CD4-positive, alpha-beta T cell treated with Interleukin-15 for 4 hours (primary cell): Measurements from ENCODE around the gene TCEAL2.
"Not testable (repeated sequence)": the region's sequence is repeated elsewhere in the genome, so short reads cannot be mapped to it uniquely, and the experiment has no call there.

Experiments
- DNase-seq: peaks from one replicate; pipeline ENCODE4 v3.0.0-alpha.2; 2020; ENCODE audit warnings: low spot score

Gene TCEAL2

DNA sequence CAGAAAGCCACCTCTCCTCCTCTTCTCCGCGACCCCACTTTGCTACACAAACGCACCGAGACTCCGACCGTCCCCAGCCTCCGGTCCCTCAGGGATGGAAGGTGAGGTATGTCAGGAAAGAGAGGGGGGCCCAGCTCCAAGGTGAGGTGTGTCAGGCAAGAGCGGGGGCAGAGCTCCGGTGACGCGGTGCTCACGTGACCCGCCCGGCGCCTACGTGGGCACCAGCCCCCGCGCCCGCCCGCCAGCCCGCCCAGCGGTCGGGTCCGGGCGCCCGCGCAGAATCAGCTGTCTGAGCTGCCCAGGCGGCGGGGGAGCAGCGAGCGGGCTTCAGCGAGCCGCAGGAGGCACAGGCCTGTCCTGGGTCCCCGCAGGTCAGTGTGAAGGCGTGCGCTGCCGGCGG is at the start of gene TCEAL2:
Gene TCEAL2 (plus strand): TSS at position 244 of the 400 bp plus-strand sequence. CDS start 1,152 bp downstream, outside the sequence.
- DNase-seq = not testable (repeated sequence)

DNA sequence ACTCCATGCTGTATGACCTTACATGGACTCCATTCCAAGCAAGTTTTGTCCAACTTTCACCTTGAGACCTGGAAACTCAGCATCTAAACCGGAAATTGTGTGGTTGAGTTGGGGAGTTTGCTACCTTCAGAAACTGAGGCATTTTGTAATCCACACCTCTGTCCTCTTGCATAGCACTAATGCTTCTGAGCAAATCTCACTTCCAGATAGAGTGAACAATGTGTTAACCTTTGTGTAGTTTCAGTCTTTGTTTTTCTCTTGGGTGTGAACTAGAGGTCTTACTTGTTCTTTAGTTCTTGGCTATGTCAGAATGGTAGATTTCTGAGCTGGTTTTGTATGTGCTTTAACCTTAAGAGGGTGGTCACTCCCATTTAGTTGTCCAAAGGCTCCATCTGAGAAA is 48.1 kb upstream of the TCEAL2 start:
- DNase-seq = no peak

- DNase-seq = no peak
These were observed 39.8 kb upstream of the TCEAL2 start for GRCh38 chrX:102085706-102086105.

DNA sequence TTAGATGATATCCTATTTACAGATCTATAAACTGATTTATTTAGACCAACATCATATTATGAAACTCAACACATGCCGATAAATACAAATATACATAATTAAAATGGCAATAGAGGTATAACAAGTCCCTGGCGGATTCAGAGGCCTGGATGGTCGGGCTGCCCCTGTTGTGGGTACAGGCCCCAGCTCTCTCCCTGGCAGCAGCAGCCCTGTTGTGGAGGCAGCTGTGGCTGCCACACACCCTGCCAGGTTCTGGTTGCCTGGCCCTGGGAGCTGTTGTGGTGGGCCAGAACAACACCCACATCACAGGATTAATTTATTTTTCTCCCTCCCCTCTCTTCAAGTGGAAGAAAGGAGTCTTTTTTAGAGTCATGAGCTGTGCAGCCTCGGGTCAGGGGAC is 12.1 kb upstream of the TCEAL2 start:
- no peak for DNase-seq

- no peak for DNase-seq
These were observed 9.7 kb upstream of the TCEAL2 start for GRCh38 chrX:102115748-102116147.

DNA sequence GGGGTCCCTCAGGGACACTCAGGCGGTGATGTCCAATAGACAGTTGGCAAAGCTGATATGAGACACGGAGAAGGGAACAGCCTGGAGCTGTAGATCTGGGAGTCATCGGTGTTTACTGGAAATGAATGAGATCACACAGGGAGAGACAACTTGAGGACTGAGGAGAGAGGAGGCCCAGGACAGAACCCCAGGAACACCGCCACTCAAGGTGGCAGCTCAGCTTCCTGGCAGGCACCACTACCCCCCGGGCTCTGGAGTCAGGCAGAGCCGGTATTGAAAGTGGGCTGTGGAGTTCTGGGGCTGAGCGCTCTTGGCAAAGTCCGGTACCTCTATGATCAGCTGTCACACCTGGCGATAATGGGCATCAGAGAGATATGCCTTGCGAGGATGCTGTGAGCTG is 465 bp upstream of the TCEAL2 start:
- DNase-seq = not testable (repeated sequence)

DNA sequence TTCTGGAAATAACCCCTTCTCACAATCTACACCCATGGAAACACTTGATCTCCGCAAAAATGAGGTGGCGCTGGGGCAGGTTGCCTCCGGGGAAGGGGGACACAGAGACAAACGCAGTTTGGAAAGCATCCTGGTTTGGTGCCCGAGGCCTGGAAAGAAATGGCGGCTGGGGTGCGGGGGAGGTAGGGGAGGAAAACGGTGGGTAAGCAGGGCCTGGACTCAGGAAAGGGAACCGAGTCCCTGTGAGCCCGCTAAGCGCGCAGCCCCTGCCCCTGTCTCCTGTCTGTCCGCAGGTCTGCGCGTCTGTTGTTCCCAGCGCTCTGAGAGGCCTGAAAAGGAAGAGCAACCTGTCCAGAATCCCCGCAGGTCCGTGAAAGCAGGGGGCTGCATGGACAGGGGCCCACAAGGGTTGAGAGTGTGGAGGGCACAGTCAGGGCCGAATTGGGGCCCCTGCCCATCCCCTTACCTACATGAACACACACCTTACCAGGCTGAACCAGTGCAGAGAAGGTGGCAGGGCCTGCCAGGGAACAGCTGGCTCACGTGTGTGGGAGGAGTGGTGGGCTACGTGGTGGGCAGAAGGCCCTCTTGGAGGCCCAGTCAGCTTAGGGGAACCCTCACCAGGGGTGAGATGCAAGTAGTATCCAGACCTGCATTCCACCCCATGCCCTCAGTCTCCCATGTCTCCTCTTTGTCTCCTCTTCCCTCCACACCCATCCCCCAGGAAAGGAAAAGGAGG is 770 bp downstream of the TCEAL2 start:
- not testable (repeated sequence) for DNase-seq

GRCh38 chrX:102126863-102127262 is 1.4 kb downstream of the TCEAL2 start:
- DNase-seq = no peak

GRCh38 chrX:102129473-102129872 is 4.0 kb downstream of the TCEAL2 start:
- no peak for DNase-seq

- no peak for DNase-seq
These were observed 12.6 kb downstream of the TCEAL2 start for GRCh38 chrX:102138064-102138463.

GRCh38 chrX:102140876-102141275 is 15.4 kb downstream of the TCEAL2 start:
- DNase-seq = not testable (repeated sequence)

DNA sequence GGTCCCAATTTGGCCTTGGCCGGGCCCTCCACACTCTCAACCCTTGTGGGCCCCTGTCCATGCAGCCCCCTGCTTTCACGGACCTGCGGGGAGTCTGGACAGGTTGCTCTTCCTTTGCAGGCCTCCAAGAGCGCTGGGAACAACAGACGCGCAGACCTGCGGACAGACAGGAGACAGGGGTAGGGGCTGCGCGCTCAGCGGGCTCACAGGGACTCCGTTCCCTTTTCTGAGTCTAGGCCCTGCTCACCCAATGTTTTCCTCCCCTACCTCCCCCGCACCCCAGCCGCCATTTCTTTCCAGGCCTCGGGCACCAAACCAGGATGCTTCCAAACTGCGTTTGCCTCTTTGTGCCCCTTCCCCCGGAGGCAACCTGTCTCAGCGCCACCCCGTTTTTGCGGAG is 16.2 kb downstream of the TCEAL2 start:
- DNase-seq = not testable (repeated sequence)

- not testable (repeated sequence) for DNase-seq
These were observed 16.8 kb downstream of the TCEAL2 start, which contains the start of gene TCEAL6 for GRCh38 chrX:102142274-102142673. Gene TCEAL6 (minus strand): TSS chrX:102142481.

GRCh38 chrX:102154218-102154860 is 28.9 kb downstream of the TCEAL2 start:
- DNase-seq = no peak

GRCh38 chrX:102154900-102155805 is 29.7 kb downstream of the TCEAL2 start:
- DNase-seq = peak; percentile 10

DNA sequence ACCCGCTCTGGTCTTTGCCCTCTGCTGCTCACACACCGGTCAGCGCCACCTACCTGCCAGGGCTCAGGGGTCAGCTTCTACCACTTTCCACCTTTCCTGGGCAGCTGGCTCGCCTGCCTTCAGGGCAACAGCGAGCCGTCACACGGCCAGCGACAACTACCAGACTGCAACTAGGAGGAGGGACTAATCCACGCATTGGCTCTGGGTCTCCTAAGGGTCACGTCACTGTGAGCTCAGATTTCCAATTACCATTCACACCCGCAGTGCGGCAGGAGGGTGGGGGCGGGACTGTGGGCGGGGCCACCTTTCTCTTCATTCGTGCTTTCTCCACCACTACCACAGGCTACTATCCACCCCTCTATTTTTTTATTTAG is 30.3 kb downstream of the TCEAL2 start, which contains the start of gene BEX5:
Gene BEX5 (minus strand): TSS at position 172 of the 374 bp plus-strand sequence. CDS start 1,712 bp downstream, outside the sequence.
- DNase-seq = peak; percentile 51
